HFFc6 (cell line): ENCODE results near the gene TMEM187. TPM values are rescaled to one million over a fixed set of nuclear protein-coding genes. Genes with fewer than 3 reads are reported as not detected.

Source experiments
- DNase-seq: peaks from one replicate; pipeline ENCODE4 v3.0.0-alpha.2; 2018
- H3K27ac Mint-ChIP-seq: 2 replicates; pipeline ENCODE4 v1.8.0; 2020; ENCODE audit warnings: mild to moderate bottlenecking, mixed read lengths
- H3K27me3 Mint-ChIP-seq: 2 replicates; pipeline ENCODE4 v1.8.0; 2021; ENCODE audit warnings: mild to moderate bottlenecking, moderate library complexity, mixed read lengths; ENCODE audit not compliant: insufficient read depth
- H3K36me3 Mint-ChIP-seq: 2 replicates; pipeline ENCODE4 v1.8.0; 2021; ENCODE audit warnings: low read depth, mixed read lengths
- H3K4me1 Mint-ChIP-seq: 2 replicates; pipeline ENCODE4 v1.8.0; 2020; ENCODE audit warnings: low read depth, mixed read lengths
- H3K4me3 Mint-ChIP-seq: 2 replicates; pipeline ENCODE4 v1.8.0; 2020; ENCODE audit warnings: mild to moderate bottlenecking, moderate library complexity, mixed read lengths
- H3K9me3 Mint-ChIP-seq: 2 replicates; pipeline ENCODE4 v1.8.0; 2020; ENCODE audit warnings: mild to moderate bottlenecking, mixed read lengths
- CTCF ChIP-seq: fragments of 200-600 bp; sonication (generic); IDR thresholded peaks from 2 replicates; pipeline ENCODE4 v1.5.0; 2021; ENCODE audit warnings: antibody characterized with exemption, mild to moderate bottlenecking
- total RNA-seq, 6 experiments: library from RNA; stranded (reverse); fragmentation: NEBNext Ultra II Directional; extraction: Animal tissue kit (Norgen Biotek cat#: 25700); gene quantifications; 2 replicates in 1 of 6; 3 replicates in 5 of 6; pipeline ENCODE4 v1.2.3, GENCODE V29; 2021

TMEM187 gene
- total RNA-seq, 6 experiments from 2014 or later = 3.1 to 8.0 (median 5.7) TPM

GRCh38 chrX:154011376-154012335 is 39.1 kb downstream of the TMEM187 start:
- Mint-ChIP-seq H3K4me3 (no peak overlapping the region), H3K4me1 (no peaks in the 10 kb centered on the region), H3K36me3 (peaks cover 6% of the 10 kb centered on the region), H3K27ac (no peak overlapping the region), H3K9me3 (no peaks in the 10 kb centered on the region), H3K27me3 (no peaks in the 10 kb centered on the region; the same call in 1 of the 2 replicates)
- no peak for TF ChIP-seq CTCF
- no peak for DNase-seq

DNA sequence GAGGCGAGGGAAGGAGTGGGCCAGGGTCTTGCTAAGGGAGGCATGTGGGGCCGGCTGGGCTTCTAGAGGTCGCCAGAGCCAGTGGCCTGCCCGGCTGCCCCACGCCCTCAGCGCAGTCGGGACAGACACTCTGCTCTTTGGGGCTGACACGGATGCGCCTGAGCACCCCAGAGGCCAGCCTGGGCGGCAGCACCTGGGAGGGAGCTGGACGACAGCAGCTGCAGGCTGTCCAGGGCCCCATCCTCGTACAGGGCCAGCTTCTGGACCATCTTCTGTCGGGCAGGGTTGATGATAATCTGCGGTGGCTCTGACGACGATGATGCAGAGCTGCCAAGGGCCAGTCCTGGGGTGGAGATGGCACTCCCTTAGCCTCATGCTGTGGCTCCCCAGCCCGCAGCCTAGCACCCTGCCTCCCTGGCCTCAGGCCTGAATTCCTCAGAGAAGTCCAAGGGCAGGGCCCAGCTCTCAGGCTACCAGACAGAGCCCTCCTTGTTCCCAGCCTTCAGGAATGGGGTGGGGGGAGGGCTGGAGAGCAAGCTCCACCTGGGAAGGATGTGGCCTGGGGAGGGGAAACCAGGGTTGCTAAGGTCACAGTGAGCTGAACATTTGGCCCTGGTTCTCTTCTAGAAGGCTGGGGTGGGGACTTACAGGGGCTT is 39.9 kb downstream of the TMEM187 start:
- Mint-ChIP-seq H3K9me3 (no peaks in the 10 kb centered on the region), H3K4me1 (no peaks in the 10 kb centered on the region), H3K27me3 (no peaks in the 10 kb centered on the region; the same call in 1 of the 2 replicates), H3K4me3 (no peak overlapping the region), H3K36me3 (peaks cover 5% of the 10 kb centered on the region), H3K27ac (no peak overlapping the region)
- no peak for DNase-seq
- TF ChIP-seq CTCF = no peak

- no peak for TF ChIP-seq CTCF
- no peak for DNase-seq
- Mint-ChIP-seq H3K27ac (no peak overlapping the region), H3K9me3 (no peaks in the 10 kb centered on the region), H3K4me1 (no peaks in the 10 kb centered on the region), H3K27me3 (no peaks in the 10 kb centered on the region; the same call in 1 of the 2 replicates), H3K36me3 (no peaks in the 10 kb centered on the region), H3K4me3 (no peak overlapping the region)
These were observed 40.5 kb downstream of the TMEM187 start for GRCh38 chrX:154013001-154013421.

DNA sequence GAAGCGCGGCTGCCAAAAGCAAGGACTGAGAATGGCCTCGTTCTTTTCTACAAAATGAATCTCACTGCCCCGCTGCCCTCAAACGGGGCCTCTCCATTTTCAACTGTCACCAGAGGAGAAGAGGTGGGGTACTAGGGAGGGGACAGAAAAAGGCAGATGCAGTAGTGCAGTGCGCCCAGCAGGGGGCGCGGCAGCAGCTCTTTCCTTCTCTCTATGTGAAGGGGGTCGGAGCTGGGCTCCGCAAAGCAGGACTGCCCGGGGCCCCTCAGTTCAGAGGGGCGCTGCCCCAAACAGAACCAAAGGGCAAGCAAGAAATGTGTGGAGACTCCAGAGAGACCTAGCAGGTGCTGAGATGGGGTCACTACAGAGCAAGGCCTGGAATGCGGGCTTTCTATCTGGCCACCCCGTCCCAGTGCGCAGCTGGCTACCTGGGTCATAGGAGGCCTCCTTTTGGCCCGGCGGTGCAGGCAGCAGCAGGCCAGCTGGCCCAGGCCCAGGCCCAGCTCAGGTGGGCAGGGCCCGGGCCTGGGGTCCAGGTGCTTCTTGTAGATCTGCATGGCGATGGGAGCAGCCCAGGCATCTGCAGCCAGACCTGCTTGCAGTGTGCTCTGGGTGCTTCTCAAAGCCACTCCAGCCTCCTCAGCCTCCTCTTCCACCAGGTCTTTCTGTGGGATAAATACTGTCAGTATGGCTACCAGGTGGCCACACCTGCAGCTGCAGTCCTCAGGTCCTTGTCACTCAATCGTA is 41.2 kb downstream of the TMEM187 start:
- no peak for DNase-seq
- Mint-ChIP-seq H3K36me3 (no peaks in the 10 kb centered on the region), H3K9me3 (no peaks in the 10 kb centered on the region), H3K4me3 (no peak overlapping the region), H3K27ac (no peak overlapping the region), H3K27me3 (no peaks in the 10 kb centered on the region; the same call in 1 of the 2 replicates), H3K4me1 (no peaks in the 10 kb centered on the region)
- TF ChIP-seq CTCF = peak; percentile 91
